Activated CD4-positive, alpha-beta T cell treated with anti-CD3 and anti-CD28 coated beads, Interleukin-2, amount 50 U/mL, for 24 hours (primary cell): Measurements from ENCODE around the gene MB.

Source experiments
- DNase-seq, 2 donors: peaks; one replicate each; pipeline ENCODE4 v3.0.0-alpha.2; 2020; ENCODE audit warnings: low read depth in 1 of 2, low spot score in 1 of 2

MB gene

DNA sequence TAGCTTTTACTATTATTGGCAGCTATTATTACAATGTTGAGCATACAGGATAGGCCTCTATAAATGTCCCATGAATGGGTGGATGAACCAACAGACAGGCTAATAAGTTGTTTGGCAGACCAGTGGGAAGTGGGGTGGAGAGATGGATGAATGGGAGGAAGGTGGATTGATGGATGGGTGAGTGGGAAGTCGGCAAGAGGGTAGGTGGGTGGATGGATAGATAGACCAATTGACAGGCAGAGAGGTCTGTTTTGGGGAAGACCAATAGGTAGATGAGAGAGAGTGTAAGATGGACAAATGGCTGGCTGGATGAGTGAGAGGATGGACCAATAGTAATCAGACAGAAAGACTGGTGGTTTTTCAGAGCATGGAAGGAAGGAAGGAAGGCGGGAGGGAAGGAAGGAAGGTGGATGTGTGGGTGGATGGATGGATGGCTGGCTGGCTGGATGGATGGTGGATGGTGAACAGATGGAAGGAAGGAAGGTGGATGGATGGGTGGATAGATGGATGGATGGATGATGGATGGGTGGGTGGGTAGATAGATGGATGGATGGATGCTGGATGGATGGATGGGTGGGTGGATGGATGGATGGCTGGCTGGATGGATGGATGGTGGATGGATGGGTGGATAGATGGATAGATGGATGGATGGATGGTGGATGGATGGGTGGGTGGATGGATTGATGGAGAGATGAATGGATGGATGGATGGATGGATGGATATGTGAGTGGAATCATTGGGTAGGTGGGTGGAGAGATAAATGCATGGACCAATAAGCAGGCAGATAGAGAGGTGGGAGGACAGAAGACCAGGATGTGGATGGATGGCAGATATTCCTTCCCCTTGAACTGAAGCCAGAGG lies 39.1 kb downstream of the MB start:
- DNase-seq = no peak

DNA sequence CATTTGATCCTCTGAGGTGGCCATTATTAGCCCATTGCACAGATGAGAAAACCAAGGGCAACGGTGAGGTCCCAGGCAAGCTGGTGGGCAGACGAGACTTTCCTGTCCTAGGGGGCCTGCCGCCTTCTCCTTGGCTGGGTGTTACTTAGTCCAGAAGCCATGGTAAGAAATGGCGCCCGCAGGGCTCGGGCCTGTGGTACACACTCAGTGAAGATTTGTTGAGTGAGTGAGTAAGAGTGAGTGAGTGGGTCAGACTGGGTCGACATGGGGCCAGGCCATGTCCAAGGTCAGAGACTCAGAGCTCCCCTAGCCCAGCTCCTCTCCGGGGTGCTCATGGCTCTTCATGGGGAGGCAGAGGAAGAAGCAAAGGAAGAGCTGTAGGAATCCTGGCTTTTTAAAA lies 40.5 kb downstream of the MB start:
- DNase-seq = no peak

DNA sequence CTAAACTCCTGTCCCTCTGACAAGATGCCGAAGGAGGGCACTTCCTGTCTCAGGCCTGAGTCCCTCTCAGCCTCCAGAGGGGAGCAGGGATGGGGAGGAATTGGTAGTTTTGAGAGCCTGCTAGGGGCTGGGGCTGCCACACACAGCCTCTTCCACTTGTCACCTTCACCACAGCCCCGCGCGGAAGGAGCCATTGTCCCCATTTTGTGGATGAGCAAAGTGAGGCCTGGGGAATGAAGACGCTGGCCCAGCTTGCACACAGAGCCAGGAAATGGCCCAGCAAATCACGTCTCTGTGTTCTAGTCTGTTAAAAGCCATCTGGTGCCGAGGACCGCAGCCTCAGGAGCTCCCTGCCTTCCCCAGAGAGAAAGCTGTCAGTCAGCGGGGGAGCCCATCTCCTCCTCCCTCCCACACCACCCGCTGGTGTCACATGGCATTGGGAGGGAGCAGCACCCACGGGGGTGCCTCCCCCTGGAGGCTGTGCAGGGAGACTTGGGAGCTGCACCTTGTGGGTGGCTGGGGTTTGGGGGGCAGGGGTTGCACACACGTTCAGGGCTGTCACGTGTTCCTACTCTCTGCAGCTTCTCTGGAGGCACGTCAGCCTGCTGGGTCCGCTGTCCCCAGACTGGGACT lies 41.9 kb downstream of the MB start:
- DNase-seq = no peak

DNA sequence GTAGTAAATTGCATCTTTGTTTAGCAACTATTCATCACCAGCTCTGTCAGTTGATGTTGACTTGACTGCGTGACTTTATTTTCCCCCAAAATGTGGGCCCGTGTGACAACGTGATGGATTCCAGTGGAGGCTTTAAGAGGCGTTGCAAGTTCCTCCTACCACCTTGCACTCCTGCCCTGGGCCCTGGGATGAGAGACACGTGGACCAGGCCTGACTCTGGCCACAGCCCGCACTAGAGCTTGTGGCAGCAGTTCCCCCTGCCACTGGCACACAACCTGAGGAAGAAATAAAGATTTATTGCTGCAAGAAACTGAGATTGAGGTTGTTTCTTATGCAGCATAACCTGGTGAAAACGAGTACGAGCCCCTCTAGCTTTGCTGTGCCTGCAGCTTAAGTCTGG lies 44.6 kb downstream of the MB start:
- no peak for DNase-seq

DNA sequence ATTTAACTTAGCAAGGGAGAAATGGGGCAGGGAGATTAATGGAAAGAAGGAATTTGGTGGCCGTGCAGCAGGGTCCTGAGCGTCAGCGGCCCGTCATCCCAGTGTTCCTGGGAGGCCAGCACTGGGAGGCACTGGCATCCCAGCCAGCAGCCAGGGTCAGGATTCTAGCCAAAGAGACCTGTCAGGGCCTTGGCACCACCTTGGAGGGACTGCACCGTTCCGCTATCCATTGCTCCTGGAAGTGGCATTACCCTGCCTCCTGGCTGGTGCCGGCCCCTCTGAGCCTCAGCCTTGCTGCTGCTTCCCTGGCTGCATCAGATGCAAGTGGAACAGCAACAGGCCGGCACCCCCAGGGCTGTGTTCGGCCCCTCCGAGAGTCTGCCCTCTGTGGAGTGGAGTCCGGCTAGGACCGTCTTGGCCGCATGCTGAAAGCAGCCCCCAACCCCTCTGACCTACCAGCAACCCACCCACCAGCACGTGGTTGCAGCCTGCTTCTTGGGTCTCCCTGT lies 46.4 kb downstream of the MB start:
- no peak for DNase-seq

DNA sequence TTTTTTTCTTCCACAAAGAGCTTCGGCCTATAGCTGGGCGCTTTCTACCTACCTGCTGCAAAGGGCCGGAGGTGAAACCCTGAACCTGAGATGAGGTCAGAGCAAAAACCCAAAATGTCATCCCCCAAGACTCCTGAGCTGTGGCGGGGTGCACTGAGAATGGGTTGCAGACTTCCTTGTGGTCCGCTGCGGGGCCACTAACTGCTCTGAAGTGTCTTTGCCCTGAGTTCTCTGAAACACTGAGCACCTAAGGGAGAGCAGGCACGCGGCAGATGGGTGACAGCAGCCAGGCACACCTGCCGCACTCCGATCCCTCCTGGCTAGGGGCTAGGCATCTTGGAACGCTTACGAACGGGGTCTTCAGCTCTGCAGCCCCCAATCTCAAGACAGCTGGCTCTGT lies 47.2 kb downstream of the MB start:
- DNase-seq = no peak

DNA sequence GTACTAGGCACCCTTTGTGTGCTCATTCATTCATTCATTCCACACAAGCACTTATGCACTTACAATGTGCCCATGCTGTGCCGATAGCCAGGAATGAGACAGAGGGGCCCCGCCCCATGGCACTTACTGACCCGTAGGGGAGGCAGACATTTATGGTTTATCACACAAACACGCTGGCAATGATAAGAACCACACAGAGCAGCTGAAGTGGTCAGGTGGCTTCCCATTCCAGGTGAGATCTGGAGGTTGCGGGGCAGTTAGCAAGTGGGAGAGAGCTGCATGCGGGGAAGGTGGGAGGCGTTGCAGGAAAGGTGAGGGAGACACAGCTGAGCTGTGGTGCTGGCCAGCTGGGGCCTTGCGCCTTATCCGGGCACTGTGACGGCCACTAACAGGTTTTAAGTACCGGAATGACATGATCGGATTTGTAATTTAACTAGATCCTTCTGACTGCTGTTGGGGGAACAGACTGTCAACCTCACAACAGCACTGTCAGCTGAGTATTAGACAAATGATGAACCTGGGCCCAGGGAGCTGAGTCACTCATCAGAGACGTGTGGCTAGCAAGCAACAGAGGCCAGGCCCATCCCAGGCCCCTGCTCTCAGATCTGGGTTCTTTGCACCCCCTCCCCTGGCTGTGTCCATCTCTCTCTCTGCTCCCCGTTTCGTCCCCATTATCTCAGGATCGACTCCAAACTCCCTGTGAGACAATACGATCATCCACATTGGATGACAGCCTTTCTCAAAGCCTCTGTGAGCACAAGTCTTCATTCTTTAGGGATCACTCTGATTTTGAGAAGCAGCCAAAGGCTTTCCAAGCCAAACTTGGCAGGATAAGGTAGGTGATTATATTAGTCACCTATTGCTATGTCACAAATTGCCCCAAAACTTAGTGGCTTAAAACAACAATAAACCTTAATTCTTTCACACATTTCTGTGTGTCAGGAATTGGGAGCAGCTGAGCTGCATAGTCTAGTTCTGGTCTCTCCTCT lies 48.1 kb downstream of the MB start:
- no peak for DNase-seq

DNA sequence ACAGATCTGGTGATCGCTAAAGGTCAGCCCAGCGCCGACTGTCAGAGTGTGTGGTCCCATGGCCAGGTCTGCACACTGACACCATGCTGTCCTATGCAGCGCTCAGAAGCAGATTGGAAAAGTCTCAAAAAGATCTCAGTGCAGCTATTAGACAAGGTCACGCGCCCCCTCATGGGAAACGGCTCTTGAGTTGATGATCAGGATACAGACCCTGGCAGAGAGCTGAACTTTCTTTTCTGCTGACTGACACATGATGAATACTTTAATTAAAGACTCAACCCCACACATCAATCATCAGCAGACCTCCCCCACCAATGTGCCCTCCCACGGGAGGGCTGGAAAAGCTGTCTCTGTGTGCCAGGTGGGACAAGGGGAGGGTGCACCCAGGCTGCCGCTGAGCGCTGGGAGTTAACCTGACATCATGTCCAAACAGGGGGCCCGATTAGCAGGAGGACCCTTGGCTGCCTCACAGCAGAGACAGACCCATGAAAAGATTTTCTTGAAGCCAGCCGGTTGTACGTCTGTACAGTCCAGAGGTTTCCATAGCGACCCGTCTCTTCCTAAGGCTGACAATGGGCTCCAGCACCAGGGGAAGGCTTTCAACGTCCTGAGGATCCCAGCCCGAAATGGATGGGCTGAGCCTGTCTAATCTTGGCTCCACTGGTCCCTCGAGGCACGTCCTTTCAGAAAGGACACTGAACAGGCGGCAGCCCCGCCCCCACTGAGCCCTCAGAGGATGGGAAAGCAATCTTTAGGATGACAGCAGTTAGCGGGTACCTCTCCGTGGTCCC lies 49.6 kb downstream of the MB start:
- no peak for DNase-seq

DNA sequence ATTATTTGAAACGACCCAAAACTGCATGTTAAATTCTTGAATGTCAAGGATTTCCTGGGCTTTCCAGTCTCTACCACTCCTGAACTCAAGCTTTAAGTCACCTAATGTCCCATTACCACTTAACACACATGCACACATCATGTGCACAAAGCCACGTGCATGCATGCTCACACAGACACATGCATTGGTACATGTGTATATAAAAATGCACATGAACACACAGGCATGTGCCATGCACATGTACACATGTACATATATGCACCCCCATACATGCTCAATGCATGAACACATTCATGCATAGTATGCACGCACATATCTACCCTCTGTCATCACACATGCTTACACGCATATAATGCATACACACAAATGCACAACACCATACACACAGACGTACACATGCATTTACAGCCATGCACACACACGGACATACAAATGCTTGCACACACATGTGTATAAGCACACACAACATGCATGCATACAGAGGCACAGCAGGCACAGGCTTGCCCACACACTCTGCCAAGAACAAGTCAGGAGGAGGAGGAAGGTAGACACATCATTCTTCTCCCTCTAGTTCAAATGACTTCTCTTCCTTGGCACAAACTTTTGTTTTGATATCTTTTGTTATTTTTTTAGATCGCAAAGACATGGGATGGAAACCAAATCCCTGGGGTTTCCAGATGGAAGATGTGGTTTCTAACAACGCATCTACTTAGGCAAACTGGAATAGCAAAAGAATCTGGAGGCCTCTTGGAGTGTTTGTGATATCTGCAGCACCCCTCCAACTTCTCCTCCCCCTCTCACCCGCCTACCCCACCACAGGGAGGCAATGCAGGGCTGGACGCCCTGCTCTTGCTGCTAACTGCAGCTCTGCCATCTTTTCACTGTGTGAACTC lies 51.9 kb downstream of the MB start:
- DNase-seq = no peak

DNA sequence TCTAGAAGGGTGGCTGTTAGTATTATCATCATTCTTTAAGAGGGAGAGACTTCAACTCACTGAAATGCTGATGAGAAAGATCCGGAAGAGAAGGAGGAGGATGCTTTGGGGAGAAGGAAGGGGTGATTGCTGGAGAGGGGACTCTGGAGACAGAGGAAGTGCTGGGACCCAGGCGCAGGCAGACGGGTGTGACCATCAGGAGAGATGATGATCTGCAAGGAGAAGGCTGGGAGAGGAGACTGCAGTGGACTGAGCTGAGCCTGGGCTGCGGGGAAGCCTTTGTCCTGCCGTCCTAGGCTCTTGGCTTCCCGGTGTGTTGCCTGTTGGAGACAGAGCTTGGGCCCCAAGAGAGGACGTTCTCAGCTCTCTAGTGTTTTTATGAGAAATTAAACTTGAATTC lies 53.9 kb downstream of the MB start:
- no peak for DNase-seq

DNA sequence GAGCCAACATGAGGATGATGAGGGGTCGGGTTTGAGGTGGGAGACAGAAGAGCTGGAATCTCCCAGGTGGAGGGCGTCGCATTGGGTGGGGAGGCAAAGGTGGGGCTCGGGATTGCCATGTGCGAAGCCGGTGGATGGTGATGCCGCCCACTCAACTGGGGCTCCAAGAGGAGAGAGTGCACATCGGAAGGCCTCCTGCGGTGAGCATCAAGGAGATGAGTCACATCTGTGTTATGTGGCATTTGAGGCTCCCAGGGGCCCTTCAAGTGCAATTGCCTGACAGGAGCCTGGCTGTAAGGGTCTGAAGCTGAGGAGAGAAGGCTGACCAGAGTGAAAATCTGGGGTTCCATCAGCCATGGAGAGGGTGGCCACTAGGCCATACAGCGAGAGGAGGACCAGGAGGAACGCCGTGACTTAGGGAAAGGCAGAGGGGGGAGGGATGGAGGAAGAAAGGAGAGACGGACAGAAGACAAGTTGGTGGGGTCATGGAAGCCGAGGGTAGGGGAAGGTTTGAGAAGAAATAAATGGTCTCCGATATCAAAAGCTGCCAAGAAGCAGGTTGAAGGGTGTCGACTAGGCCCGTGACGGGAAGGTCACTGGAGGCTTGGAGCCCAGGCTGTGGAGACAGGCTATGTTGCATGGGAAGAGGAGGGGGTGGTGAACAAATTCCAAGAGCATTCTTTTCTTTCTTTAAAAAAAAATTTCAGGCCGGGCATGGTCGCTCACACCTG lies 55.2 kb downstream of the MB start:
- DNase-seq = no peak

DNA sequence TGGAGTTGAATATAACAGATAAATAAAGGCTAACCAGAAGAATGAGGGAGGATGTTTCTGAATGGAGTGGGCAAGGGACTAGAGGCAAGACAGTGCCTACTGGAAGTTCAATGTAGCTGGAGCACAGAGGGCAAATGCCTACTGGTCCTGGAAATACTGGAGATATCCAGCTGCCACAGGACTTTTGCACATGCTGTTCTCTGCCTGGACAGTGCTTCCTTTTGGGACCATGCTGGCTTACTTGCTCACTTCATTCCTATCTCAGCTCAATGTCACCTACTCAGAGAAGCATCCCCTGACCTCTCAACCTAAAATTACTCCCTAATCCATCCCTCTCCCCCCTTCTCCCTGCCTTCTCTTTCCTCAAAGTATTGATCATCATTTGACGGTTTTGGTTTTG lies 56.3 kb downstream of the MB start:
- DNase-seq = no peak

DNA sequence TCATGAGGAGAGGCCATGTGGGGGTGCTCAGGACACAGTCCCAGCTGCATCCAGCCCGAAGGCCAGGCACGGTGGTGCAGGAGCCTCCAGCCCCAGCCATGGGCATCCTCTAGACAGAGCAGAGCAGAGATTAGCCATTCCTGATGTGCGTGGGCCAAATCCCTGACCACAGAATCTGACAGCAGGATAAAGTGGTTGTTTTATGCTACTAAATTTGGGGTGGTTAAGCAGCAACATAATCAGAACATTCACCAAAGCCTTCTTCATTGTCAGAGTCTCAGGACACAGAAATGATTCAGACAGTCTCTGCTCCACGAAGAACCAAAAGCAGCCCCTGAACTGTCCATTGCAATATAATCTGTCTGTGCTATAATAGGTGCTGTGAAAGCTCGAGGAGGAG lies 56.8 kb downstream of the MB start:
- no peak for DNase-seq

DNA sequence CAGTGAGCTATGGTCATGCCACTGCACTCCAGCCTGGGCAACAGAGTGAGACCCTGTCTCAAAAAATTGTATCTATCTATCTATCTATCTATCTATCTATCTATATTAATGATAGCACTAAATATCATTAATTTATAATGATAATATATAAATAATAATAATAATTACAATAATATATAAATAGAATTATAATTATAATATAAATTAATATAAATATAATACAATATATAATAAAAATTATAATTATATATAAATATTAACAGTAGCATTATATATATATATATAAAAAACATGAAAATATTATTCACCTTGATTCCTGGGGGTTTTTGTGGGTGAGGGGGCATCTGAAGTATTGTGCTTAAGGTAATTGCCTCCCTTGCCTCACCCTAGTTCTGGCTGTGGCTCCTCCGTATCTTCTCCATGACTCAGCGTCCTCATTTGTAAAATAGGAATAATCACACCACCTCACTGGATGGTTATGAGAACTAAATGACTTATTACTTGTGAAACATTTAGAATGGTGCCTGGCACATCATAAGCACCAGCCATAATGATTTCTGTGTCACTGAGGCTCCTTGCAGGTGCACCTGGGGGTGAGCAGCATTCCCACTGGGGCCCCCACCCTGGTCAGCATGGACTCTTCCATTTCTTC lies 57.6 kb downstream of the MB start:
- DNase-seq = no peak

DNA sequence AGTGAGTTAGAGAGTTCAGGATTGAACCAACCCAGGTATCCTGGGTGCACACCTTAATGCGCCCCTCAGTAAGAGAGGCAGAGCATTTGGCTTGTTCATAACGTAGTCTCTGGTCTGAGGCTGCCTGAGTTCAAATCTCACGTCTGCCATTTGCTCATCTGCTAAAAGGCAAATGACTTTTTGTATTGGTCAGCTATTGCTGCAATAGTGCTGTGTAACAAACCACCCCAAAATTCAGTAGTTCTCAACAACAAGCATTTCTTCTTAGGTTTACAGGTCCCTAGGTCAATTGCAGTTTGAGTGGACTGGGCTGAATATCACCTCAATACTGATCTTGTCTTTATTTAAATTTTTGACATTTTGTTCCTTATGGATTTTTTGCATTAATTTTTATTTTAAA lies 58.4 kb downstream of the MB start:
- DNase-seq = no peak

DNA sequence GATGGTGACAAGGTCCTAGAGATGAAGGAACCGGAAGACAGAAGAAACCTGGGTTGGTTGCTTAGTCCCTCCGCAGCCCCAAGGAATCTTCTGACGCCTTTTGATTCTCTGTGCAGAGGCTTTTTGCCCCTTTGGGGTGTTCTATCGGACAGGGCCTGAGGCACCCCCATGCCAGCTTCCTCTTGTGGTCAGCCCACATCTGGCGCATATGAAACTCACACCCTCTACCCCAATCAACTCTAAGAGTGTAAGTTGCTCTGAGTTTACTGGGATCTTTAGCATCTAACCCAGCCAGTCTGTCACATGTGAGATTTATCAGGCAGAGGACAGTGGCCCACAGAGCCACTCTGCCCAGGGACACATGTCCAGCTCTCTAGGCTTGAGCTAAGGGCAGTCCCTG lies 59.1 kb downstream of the MB start:
- no peak for DNase-seq
